NCI-H2029 treated with DMSO at 0.1 percent for 48 hours (cell line): ENCODE results near the gene RASA2.
"Not testable (repeated sequence)": the region's sequence is repeated elsewhere in the genome, so short reads cannot be mapped to it uniquely, and the experiment has no call there.

Experiments
- DNase-seq: peaks from one replicate; lab custom pipeline; 2025; lab: John Stamatoyannopoulos, UW

Gene RASA2

DNA sequence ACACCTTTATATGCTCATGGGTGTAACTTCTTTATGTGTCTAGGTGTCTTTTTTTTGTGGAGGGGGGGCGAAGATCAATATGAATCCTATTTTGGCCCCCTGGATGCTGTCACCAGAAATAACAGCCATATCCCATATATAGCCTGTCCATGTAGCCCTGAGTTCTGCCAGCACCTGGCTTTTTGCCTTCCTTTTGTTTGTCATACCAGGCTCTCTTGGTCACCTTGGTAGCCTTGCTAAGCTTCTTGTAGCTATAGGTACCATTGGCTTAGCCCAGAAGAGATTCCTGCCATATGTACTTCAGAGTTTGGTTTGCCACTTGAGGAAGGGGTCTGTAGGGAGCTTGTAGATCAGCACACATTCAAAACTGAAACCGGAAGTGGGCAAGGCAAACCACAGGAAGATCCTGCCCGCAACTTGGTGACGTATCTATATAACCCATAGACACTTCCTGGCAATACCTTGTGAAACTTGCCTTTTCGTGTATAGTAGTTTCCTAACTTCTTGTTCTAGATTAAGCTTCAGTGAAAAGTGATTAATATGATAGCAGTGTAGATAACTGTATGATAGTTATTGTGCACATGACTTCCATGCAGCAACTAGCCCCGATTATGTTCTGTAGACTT is 11.9 kb downstream of the RASA2 start:
- no peak for DNase-seq

DNA sequence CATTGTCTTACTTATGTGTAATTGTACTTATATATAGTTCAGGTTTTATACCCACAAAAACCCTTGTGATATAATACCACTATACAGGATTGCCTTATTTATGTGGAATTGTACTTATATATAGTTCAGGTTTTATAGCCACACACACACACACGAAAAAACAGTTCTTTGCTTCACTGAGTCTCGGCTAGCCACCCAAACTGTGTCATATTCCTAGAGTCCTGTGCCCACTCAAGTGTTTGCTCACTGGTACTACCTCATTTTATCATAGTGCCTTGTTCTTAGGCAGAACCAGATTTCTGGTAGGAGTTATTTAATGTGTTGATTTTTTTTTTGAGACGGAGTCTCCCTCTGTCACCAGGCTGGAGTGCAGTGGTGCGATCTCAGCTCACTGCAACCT is 12.5 kb downstream of the RASA2 start:
- no peak for DNase-seq

DNA sequence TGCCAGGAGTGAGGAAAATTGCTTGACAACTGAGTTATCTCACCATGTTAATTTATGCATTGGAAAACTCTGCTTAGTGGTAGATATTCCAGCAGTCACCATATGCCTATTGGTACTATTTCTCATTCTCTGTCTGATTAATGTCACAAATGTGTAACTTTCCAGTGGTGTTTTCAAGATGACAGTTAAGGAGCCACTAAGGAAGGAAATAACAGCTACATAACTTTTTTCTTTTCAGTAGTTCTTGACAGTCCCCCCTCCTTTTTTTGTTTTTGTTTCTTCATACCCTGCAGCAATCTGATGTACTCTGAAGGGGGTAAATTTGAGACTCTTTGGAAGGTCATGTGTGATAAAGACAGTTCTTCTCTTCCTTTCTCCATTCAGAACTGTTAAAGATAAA is 13.1 kb downstream of the RASA2 start:
- DNase-seq: no peak

DNA sequence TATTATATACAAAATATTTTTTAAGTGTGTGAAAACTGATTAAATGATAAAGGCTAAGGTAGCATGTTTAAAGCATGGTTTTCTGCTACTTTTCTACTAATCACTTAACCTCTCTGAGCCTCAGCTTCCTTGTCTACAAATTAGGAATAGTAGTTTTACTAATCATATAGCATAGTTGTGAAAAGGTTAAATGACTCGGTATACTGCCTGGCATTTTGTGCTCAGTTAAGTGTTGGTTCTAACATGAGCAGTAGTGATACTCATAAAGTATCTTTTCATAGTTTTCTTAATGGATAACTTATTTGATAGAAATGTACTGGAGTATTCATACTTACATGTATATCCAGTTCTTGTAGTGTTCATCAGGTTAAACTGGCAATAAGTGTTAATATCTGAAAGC is 13.6 kb downstream of the RASA2 start:
- no peak for DNase-seq

DNA sequence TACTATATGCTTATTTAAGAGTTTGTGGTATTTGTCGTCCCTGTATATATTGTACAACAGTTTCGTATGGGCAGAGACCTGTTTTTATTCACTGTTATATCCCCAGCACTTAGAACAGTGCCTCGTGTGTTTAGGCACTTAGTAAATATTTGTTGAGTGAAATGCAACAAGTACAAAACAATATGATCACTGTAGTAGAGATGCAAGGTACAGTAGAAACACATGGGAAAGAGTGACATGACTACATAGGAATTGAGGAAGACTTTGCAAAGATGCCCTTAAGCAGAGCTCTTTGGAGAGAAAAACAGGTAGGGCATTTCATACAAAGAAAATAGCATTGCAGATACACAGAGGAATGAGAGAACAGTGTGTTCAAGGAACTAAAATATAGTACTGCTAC is 18.3 kb downstream of the RASA2 start:
- DNase-seq: no peak

DNA sequence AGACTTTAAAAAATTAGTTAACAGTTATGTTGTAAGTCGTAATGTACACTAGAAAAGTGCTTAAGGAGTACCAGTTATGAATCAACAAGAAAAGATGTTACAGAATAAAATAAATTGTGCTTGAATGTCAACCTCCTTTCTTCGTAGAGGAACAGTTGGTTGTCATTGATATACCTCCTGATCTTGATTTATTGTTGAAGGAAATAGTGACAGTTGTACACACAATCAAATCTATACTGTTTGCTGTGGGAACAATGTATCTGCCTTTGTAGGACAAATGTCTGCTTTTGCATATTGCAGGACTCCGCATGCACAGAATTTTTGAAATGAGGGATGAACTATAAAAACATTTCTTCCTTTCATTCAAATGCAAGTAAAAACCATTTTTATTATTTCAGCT is 19.2 kb downstream of the RASA2 start:
- DNase-seq: no peak

DNA sequence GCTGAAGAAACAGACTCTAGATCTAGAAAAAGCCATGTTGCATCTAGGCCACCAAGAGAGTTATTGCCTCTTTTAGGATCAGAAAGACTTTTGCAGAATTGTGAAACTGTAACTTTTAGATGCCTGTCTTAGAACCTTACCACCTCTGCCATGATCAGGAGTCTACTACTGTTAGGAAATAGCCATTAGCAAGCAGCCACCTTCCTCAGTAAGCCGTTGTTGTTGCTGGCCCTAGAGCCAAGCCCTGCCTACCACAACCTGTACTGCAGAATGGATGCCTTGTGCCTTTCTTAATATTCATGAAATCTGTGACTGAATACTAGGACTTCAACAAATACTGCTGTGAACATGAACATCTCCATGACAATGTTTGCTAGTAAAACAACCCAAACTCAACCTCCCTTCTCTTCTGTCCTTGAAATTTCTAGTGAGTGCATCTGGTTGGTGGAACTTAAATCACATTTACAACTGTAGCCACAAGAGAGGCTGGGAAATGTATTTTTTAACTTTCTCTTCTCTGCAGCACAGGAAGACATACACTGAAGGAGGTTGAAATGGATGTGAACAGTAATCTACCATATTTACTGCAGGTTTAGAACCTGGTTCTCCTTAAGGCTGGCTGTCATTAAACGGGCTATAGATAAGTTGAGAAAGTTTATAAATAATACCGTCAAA is 20.7 kb downstream of the RASA2 start:
- no peak for DNase-seq

DNA sequence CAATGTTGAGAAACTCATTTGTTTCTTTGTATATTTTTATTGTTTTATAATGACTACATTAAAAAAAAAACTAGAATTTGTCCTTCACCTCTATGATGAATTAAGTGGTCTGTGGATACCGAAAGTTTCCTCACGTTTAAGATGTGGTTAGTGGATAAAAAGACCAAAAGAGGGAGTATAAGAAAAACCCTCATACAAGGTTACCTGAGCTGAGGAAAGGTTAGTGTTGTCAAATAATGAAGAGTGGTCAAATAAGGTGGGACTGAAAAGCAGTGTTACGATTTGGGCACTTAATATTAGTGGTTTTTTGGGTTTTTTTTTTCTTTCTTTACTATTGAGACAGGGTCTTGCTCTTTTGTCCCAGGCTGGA is 21.2 kb downstream of the RASA2 start:
- DNase-seq: no peak

DNA sequence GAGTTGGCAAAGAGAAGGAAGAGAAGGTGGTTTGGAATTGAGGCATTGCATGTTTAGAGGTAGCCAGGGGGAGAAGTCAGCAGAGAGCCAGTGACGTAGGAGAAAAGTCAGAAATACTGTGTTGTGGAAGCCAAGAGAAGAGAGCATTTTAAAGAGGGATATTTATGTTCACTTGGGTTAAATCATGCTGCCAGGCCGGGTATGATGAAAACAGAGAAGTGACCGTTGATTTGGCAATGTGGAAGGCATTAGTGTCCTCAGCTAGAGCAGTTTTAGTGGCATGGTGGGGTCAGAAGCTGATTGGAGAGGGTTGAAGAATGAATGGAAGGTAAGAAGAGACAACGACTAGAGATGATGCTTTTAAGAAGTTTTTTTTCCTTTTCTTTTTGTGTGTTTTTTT is 24.5 kb downstream of the RASA2 start:
- no peak for DNase-seq

DNA sequence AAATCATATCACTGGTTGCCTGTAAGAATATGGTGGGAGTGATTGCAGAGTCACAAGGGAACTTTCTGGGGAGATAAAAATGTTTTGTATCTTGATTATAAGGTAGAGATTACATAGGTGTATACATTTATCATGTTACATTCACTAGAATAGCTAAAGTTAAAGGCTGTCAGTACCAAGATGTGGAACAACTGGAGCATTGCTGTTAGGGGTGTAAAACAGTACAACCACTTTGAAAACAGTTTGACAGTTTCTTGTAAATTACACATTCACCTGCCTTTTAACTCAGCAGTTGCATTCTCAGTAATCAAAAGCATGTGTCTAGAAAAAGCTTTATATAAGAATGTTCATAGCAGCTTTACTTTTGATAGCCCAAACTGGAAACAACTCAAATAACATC is 27.6 kb downstream of the RASA2 start:
- no peak for DNase-seq

DNA sequence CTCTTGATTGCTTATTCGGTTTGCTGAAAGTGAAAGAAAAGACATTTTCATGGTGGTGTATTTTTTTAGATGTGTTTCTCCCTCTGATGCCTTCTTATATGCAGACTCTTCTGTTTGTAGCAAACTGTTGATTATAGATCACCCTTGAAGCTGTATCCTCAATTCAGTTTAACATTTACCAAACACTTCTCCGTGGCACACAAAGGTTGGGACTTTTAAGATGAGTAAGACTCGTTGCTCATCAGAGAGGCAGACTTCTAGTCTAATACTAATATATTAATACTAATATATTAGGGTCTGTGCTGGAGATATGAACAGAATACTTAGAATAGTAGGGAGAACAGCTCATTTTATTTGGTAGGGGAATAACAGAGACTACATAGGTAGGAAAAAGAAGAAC is 32.8 kb downstream of the RASA2 start:
- DNase-seq: no peak

DNA sequence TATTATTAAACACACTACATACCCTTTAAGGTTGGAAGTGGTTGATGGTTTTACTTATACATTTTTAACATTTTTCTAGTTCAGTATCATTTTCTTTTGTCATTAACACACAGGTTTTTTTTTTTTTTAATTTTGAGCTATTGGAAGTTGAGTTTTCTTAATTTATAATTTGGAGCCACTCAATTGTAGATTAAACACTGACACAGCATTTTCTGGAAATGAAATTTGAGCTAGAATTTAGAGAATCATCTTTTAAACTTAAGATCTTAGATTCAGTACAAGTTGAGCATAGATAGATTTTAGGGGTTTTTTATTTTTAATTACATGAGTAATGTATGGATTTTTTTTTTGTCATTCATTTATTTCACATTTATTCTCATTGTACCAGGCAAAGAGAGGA is 35.0 kb downstream of the RASA2 start:
- no peak for DNase-seq

DNA sequence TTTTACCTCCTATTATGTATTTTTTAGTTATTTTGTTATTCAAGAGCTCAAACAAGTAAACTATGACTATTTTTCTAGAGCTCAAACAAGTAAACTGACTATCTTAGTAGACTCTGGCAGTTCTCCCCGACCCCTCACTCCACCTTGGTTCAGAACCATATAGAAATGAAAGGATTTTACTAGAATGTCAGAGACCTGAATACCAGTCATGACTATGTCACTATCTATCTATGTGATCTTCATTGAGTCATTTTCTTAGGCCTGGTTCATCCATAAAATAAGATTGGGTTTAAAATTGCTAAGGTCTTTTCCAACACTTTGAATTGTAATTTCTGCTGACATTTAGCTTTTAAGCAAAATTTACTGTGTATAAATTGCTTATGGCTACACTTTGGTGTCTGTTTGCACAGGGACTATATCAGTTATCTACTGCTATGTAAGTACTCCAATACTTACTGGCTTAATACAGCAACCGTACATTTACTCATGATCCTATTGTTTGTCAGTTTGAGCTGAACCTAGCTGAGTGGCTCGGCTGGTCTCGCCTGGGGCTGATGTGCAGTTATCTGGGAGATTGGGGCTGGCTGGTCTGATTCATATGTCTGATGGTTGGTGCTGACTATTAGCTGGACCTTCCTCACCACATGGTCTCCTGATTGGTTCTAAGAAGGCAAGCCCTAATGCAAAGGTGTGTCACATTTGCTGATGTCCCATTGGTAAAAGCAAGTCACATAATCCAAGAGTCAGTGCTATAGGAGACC is 37.0 kb downstream of the RASA2 start:
- no peak for DNase-seq

DNA sequence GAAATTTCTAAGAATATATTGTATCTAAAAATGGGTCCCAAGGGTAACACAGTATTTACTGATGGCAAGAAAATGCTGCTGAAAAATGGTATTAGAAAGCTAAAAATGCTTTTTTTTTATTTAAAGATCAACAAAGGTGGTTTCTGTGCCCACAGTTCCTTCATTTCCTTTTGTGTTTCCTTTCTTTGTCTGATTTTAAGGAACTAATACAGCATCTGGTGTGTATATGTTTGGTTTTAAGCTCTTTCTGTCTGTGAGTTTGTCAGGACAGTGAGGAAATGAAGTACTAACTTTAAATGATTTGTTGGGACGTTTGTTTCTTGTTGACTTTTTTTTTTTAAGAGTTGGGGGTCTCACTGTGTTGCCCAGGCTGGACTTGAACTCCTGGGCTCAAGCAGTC is 38.2 kb downstream of the RASA2 start:
- DNase-seq: no peak

DNA sequence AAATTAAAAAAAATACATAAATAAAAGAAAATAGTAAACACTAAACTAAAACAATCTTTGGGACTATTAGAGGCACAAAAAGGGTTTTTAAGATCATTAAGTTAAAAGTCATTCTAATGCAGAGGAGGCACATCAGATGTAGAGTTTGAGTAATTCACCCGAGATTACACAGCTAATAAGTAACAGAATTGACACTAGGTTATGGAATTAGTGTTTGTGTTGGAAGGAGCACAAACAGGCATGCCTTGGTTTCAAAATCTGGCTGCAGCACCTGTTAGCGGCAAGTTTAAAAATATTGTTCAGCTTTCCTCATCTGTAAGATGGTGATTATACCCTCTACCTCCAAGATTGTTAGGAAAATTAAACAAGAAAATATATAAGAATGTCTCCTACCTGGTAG is 39.0 kb downstream of the RASA2 start:
- DNase-seq: no peak

DNA sequence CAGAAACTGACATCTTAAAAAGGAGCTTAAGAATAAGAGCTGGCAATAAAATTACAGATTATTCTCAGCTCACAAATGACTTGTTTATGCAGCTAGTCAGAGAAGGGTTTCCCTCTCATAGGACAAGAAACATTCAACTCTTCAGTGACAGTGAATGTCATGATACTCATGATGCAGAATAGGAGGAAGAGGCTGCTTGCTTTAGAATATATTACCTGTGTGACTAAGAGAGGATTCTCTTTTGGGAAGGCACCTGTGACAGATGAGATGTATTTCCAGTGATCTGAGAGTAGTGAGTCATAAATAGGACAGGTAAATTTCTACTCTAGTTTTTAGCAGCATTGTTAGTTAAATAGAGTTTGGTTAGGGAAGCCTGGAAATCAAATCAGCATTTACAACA is 39.9 kb downstream of the RASA2 start:
- no peak for DNase-seq

DNA sequence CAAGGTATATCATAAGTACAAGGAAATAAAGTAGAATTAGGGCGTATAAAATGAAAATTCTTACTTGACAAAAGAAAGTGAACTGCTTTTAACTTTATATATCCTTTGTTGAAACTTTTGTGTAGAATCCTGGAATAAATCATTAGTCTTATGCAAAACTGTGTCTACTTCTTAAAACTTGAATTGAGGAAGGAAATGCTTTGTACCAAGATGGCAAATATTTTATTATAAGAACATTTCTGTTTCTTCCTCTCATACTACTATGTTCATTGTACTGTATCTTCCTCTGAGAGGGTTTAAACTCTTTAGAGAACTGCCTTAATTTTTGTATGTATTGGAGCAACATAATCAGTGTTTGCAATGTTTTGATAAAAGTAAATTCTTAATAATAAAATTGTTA is 42.0 kb downstream of the RASA2 start:
- DNase-seq: no peak

DNA sequence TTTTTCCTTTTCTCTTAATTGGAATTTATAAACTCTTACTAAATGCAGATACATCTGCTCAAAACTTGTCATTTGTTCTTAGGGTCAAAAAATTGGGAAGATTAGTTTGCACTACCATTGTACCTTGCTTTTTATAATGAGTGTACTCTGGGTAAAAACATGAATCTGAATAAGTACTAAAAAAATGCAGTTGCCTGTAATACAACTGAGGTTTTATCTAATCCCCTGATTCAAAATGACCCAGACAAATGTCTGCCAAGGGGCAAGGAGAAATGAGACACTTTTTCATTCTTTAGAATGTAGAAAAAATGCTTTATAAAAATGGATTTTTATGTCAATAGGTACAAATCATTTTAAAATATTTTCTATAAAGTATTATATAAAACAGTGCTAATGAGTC is 42.4 kb downstream of the RASA2 start:
- no peak for DNase-seq

DNA sequence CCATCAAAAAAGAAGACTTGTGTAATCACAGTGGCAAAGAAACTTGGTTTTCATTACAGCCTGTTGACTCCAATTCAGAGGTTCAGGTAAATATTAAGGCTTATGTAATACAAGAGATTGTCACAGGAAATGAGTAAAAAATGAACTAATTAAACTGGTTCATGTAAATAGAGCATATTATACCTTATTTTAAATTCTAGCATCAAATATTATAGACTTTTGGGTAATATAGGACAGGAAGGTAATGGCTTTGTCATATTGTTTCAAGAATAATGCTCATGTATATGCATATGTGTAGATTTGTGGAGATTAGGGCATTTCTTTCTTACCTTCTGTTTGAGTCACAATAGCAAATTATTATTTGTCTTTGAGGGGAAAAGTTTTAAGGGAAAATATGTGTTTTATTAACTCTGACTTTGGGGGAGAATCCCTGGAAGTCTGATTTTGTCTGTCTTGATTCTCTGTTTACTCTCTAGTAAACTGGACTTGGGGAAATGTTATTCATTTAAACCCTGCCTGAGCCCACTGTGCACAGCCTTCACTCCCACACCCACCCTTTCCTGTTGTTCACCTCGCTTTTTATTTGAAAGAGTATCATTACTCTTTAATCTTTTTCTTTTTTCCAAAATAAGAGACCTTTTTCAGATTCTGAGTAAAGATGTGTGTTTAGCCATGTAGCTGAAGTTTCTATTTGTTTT is 43.0 kb downstream of the RASA2 start:
- DNase-seq: no peak

DNA sequence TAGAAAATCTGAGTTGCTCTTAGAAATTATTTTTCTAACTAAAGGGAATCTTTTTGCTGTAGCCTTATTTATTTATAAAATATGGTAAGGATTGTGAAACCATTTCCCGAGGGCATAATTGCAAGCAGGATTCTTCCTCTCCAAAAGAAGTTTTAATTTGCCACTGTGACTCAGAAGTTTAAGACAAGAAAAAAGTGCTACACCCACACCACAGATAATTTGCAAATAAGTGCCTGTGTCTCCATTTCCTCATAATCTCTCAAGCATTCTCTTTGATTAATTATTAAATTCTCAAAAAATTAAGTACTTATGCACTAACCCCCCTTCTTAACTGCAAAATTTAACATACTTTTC is 43.6 kb downstream of the RASA2 start:
- no peak for DNase-seq

DNA sequence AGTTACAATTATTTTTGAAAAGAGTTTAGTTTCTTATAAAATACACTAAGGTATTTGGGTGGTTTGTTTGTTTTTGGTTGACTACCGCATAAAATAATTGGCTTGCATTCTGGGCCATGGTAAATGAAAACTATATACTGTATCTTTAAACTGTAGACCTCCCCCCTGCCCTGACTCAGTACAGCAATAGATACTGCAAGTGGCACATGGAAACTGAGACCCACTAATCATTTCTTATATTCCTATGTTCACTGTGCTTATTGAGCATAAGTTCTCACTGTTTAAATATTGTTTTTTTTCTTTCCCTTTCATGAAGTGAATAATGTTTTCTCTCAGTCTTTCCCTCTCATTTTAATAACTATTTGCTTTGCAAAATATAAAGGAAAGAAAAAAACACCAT is 45.8 kb downstream of the RASA2 start:
- DNase-seq: no peak

DNA sequence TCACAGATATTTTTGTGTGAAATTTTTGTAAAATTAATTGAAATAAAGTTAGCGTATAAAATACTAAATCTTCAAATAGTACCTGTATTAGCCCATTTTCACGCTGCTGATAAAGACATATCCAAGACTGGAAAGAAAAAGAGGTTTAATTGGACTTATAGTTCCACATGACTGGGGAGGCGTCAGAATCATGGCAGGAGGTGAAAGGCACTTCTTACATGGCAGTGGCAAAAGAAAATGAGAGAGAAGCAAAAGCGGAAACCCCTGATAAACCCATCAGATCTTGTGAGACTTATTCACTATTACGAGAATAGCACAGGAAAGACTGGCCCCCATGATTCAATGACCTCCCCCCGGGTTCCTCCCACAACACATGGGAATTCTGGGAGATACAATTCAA is 49.2 kb downstream of the RASA2 start:
- DNase-seq: not testable (repeated sequence)

DNA sequence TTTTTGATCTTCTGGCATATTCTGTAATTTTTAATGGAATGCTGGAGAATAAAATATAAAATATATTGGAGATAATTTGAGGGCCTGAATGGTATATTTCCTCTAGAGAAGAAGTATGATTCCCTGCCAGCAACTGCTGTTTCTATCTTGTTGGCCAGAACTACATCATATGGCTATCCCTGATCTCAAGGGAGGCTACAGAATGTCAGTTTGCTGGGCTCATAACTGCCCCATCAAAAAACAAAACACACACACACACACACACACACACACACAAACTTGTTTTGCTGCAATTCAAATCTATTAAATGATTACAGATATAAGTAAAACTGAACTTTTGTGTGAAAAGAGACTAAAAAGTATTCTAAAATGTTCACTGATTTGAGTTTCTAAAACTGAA is 51.0 kb downstream of the RASA2 start:
- DNase-seq: no peak
